NOMO-1 treated with dmso at 0.1 percent for 144 hours (cell line): ENCODE measurements around the gene FCN2.

ENCODE experiments used
- DNase-seq: peaks from one replicate; lab custom pipeline; 2025; ENCODE audit not compliant: unreplicated experiment; lab: John Stamatoyannopoulos, UW

The FCN2 gene

DNA sequence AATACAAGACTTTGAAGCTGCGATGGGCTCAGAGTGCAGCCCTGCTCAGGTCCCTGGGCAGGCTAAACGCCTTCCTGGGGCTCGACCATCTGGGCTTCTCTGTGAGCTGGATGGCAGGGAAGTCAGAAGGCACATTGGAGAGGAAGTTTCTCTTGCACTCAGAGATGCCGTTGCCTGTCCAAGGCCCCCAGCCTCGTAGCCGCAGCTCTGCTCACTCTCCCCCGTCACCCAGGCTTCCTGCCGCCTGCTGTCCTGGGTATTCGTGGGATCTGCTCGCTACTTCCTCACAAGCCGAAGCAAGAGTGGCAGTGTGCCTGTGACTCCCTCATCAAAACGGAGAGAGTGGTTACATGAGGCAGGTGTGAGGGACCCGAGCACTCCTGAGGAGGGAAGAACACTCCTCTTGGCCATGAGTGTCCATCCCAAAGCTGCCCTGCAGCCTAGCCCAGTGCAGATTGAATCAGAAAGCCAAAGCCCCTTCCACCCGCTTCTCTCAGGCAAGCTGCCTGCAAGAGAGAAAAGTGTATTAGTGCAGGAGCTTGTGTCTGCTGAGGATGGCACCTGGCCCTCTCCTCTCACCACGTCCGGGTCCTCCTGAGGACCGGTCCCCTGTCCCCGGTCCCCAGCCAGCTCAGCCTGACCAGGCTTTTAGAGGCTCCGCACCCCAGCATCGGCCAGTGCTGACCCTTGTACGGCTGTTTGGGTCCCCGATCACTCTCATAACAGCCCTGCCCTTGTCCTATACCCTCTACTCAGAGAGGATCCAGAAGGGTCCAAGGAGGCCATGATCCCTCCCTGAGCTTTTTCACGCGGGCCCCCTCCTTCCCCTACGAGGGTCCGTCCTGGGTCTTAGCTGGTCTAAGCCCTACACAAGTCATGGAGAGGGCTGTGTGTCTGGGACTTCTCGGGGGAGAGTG is 7.3 kb downstream of the FCN2 start:
- no peak for DNase-seq

DNA sequence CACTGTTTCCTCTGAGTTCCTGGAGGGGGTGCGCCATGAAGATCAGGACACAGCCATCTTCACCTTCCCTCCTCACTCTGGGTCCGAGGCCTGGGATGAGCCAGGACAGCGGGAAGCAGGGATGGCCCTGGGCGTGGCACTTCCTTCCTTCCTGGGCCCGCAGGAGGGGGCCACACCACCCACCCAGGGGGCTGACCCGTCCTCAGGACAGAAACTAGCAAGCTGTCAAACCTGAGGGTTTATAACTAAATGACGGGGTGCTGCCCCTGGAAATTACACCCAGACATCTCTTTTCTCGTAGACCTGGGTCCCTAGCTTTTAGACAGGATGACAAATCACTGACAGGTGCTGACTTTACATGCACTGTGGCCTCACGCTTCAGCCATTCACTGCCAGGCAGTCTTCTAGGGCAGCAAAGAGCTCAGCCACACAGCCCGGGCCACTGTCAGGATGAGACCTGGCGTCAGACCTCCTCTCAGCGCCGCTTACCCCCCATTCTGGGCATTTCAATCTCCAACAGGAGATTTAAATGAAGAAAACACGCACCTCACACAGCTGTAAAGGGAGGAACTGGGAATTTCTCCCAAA is 8.1 kb downstream of the FCN2 start:
- no peak for DNase-seq

DNA sequence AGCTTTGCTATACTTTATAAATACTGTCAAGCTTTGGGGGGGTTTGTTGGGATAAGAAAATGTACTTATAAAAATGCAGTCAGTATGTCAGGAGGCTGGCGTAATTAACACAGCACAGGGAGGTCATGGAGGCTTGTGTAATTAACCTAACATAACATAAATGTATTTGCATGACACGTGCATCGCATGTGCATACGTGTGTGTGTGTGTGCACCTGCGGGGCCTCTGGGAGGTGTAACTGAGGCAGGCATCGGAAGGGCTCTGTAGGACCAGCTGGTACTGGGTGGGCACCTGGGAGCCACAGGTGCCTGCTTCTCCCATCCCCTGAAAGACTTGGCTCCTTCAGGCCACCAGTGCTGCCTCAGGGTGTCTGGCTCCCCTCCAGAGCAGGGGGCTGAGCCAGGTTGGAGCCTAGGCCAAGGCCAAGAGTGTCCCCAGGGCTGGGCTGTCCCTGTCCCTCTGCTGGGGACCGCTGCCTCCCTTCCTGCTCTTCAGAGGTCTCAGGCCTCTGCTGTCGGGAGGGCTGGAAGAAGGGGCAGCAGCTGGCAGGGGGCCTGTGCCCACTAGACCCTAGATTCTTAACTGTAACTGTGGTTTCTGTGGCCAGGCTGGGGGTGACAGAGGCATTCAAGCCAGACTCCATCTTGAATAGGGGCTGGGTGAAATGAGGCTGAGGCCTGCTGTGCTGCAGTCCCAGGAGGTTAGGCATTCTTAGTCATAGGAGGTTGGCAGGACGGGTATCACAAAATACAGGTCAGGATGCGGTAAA is 9.0 kb downstream of the FCN2 start:
- no peak for DNase-seq

DNA sequence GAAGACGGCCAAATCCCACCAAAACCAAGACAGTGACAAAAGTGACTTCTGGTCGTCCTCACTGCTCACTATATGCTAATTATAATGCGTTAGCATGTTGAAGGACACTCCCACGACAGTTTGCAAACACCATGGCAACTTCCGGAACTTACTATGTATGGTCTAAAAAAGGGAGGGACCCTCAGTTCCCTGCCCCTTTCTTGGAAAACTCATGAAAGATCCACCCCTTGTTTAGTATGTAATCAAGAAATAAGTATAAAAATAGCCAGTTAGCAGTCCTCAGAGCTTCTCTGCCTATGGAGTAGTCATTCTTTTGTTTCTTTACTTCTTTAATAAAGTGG is 9.5 kb downstream of the FCN2 start:
- DNase-seq, result no peak

DNA sequence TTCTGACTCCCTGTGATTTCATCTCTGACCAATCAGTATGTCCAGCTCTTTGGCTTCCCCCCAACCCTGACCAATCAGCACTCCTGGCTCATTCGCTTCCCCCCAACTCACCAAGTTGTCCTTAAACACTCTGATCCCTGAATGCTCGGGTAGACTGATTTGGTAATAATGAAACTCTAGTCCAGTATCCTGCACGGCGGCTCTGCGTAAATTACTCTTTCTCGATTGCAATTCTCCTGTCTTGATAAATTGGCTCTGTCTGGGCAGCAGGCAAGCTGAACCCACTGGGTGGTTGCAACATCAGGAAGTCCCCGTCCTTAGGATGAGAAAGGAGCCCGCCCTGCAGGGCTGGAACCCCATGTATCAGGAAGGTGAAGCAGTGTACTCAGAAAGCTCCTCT is 10.4 kb downstream of the FCN2 start:
- DNase-seq, result peak; percentile 76

DNA sequence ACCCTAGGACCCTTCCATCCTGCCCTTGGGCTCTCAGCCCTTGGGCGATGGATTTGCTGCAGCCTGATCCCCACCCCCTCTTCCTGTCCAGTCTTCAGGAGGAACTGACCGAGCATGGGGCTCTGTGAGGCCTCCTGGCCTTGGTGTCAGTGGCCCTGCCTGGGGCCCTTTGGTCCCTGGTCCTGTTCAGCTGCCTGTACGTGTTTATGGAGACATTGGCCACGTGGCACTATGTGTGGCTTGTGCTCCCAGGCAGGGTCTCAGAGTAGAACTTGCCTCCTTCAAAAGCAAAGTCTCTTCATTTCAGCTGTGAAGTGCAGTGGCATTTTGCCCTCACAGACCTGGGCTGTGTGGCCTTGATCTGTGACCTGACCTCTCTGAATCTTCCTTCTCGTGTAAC is 11.1 kb downstream of the FCN2 start:
- DNase-seq, result no peak

DNA sequence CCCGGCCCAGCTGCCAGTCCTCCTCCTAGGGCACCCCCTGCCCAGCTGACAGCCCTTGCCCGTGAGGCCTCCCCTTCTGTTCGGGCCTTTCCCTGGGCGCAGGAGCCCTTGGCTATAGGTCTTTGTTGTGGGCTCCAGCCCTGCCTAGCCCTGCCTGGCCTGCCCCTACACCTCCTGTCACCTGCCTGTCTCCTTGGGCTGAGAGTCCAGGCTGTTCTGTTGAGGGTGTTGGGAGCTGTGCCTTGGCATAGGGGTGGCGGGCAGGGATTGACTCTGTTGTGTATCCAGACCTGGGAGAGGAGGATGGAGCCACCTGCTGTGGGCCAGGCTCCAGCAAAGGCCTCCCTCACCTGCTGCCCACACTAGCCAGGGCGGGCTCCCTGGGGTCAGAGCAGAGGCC is 11.6 kb downstream of the FCN2 start:
- no peak for DNase-seq

DNA sequence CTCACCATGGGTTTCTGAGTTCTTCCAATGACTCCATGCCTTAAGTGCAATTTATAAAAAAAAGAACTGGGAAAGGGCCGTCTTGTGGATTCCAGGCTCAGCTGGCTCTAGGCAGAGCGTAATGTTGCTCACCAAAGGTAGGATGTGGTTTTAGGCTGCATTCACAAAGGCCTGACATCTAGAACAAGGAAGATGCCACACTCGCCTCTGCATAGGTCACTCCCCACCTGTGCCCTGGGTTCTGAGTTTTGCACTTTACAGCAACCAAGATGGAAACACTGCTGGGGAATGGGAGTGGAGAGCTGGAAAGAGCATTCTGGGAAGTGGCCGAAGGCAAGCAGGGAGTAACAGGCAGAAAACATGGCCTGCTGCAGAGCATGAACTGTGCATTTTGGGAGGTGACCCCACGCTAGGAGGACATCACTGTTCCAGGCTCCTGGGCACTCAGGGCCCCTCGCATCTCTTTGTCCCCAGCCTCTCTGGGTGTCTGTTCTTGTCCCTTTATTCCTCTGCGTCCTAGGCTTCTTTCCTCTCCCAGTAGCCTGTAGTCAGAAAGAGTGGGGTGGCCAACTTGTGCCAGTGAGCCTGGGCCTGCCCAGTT is 12.3 kb downstream of the FCN2 start:
- DNase-seq, result no peak

DNA sequence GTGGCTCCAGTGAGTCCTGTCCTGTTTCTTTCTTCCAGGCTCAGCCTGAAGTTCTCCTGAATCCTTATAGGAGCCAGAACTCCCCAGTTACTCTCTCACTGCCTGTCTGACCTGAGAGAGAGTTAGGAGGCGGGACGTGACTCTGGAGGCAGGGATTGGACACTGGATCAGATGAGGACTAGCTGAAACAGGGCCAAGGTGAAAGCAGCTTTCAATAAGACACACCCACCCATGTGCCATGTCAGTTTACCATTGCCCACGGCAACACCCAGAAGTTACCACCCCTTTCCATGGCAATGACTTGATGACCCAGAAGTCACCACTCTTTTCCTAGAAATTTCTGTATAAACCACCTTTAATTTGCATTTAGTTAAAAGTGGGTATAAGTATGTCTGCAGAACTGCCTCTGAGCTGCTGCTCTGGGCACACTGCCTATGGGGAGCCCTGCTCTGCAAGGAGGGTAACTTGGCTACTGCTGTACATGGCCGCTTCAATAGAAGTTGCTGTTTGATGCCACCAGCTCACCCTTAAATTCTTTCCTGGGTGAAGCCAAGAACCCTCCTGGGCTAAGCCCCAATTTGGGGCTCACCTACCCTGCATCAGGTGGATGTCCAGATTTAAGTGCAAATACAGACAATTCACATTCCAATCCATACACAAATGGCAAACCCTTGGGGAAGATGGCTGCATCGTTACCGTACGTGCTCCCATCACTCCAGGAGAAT is 13.7 kb downstream of the FCN2 start:
- no peak for DNase-seq

DNA sequence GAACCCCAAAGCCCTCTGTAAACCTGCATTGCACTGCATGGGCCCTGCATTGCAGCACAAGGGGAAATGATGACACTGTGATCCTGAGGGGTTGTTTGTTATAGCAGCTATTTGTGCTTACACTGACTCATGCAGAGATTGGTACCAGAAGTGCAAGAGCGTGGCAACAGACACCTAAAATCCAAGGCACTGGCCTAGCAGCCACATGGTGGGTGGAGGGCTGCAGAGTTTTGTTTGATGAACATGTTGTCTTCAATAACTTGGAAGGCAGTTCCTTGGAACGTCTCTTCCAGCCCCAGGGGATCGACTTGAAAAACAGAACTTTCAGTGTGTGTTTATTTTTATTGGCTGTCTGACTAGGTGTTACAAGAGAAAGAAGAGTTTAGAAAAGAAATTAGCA is 14.5 kb downstream of the FCN2 start:
- no peak for DNase-seq

DNA sequence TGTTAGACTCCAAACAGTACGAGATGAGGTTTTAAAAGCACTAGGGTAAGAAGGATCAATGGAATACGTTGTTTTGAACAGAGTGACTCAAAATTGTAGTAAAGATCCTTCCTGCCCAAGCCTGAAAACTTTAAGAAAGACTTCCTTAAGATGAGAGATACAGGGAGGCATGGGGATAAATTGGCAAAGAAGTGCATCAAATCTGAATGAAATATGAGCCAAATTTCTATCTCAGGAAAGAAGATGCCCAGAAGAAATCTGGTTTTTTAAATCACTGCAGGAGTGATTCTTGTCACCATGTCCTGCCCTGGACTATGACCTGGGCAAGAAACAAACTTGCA is 14.9 kb downstream of the FCN2 start:
- no peak for DNase-seq

DNA sequence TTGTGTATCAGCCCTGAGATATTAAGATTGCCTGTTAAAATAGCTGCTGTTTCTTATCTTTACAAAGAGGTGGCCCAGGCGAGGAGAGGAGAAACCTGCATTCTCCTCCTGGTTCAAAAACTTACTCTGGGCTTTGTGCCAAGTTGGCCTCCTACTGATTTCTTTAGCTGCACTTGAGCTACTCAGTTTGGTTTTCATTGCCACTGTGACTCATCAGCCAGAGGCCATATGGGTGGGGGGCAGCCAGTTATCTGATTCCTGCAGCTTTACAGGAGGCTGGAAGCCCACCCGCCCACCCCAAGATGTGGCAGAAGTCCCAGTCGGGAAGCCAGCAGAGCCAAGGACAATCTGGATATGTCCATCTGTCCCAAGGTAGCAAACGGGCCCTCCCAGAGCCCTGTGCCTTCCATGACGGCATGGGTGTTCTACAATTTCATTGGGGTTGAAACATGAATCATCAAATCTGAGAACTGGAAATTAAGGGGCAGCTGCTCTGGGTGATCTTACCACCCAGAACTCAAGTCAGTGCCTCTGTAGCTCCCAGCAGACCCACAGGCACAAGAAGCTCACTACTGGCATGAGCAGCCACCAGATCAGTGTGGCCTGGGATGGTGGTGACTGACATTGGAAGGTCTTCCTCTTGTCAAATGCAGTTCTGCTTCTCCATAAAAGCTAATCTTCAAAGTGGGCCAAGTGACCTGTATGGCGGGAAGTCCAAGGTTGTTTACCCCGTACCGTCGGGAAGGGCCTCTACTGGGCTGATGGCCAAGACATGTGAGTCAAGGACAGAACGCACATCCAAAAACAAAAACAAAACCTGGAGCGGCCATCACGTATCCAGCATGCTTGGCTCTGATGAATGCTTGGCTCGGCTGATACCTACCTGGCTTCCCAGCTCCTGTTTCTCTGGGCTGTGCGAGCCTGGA is 15.6 kb downstream of the FCN2 start:
- no peak for DNase-seq

DNA sequence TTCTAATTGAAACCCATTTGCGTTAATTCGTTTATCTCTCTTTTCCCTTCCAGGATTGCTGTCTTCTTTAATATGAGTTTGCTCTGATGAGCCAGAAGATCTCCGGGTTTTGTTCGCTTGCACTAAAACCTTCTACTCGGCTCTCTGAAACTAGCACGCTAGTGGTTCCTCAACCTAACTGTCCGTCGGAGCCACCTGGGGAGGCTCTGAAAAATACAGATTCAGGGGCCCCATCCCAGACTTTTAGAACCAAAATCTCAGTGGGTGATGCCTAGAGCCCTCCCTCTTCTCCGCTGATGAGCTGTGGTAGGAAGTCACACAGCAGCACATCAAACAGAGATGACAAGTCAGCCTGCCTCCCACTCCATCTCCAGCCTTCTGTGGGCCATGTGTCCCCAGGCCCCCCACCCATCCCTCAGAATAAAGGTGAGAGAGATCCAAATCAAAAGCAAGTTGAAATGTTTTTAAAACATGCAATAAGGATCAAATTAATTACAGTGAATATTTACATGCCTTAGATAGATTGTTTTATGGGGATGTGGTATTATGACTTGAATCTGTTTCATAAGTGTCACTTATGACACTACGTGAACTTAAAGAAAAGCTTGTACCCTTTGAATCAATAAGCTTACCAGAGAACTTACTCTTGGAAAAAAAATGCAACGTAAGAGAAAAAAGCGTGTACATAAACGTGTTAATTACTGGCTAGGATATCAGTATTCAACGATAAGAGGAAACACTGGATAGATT is 16.4 kb downstream of the FCN2 start:
- DNase-seq, result no peak

DNA sequence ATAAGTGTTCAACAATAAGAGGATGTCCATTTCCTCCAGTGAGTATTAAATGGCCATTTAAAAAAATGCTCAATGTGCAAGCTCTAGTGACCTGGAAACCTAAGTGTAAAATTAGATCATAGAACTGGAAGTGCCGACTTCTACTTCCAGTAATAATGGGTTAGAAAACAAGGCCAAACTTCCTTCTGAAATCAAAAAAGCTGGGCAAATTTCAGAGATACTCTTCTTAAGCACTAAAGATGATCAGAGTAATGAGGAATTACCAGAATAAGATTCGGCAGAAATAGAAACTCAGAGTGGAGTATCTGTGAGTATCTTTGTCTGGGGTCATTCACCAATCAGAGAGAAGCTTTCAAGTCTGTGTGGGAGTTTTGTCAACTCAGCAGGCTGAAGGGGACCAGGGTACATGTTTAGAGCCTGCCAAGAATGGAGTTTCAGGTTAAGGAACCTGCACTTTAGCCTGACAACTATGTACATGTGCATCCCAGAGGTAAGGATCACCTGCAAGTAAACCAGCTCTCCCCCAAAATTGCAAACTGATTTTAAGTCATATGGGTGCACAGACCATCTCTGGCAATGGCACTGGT is 17.1 kb downstream of the FCN2 start:
- DNase-seq, result no peak

DNA sequence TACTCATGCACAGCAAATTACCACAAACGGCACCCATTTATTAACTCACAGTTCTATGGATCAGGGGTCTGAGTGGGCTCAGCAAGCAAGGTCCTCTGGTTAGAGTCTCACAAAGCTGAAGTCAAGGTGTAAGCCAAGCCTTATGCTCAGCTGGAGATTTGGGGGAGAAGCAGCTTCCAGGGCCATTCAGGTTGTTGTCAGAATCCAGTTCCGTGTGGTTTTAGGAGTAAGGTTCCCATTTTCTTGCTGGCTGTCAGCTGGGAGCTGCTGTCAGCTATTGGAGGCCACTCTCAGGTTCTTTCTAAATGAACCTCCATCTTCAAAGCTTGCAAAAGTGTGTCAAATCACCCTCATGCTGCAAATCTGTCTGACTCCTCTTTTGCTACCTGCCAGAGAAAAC is 17.7 kb downstream of the FCN2 start:
- DNase-seq, result no peak

DNA sequence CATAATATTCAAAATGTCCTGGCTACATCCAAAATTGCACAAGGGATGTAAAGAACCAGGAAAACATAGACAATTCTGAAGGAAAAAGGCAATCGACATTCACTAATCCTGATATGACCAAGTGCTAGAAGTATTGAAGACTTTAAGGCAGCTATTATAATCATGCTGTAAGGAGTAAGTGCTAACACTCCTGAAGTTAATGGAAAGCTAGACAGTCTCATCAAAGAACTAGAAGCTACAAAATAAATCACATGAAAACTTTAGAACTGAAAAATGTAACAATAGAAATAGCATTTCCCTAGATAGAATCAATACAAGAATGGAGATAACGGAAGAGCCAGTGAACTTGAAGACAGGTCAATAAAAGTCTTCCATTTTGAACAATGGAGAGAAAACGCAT is 18.6 kb downstream of the FCN2 start:
- no peak for DNase-seq

DNA sequence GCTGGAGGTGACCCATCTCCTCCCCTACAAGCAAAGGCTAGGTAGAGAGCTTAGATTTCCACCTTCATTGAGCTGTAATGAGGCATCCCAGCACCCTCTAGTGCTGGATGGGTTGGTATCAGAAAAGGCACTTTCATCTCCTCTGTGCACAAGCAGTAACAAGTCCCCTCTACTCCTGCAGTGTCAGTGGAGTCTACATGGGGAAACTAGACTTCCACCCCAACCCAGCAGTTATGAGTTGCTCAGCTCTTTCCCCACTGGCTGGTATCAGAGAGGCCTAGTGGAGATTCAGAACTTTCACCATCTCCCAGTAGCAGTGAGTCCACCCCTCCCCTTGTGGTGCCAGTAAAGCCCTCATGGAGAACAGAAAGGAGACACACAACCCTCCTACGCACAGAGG is 19.2 kb downstream of the FCN2 start:
- DNase-seq, result no peak

DNA sequence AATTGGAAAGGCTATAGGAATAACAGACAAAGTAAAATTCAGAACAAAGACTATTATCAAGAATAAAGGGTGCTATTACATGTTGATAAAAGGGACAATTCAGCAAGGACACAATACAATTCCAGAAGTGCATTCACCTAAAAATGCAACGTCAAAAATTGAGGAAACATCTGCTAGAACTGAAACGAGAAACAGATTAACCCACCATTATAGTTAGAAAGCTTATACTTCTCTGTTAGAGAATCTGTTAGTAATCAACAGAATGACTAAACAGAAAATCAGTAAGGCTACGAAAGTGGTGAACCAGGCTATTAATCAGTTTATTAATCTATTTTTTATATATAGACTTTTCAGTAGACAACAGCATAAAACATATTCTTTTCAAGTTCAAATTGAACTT is 22.3 kb downstream of the FCN2 start:
- DNase-seq, result no peak
